Measurements from ENCODE around the gene SCAND1.
"Not testable (repeated sequence)": the region's sequence is repeated elsewhere in the genome, so short reads cannot be mapped to it uniquely, and the experiment has no call there.

Gene SCAND1

DNA sequence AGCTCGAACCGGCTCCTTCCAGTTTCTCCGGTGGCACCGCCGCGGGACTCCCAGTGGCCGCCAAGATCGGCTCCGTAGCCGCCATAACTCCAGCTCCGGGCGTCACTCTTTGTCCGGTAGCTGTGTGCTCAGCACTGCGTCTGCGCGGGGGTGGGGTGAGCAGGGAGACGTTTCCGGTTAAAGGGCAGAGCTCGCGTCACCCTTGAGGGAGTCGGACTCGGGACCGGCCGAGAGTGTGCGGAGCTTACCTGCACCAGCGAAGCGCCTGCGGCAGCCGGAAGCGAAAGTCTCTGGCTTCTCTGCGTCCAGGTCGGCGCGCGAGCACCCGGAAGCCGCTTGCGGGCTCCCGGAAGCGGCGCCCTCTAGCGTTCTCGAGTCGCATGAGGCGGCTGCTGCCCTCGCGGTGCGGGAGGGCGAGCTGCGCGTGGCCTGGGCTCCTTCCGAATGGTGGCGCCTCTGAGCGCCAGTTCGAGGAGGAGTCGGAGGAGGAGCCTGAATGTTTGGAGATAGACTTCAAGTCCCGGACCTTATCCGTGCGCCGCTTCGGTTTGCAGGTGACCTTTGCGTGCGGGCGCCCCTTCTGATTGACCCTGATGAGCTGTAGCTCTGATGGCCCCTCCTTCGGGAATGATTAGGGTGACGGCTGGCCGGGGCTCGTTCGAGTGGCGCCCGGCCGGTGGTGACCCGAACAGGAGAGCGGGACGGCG, at the start of gene SCAND1:
Gene SCAND1 (minus strand): TSS at position 303 of the 707 bp plus-strand sequence. CDS start 218 bp downstream, at position 85.
- peaks cover 9% of the 10 kb centered on the region for H3K4me1 ChIP-seq (ENCODE audit: control insufficient read depth, insufficient read depth, low read length)
- H3K36me3 ChIP-seq (ENCODE audit: control insufficient read depth, insufficient read depth, low read length): no peaks in the 10 kb centered on the region; the same call in 1 of the 2 replicates
- peak within 1 kb of the TSS; percentile 99 for H3K9ac ChIP-seq (ENCODE audit: low read length)
- peak within 1 kb of the TSS; percentile 96 for H3K27ac ChIP-seq (ENCODE audit: low read depth, low read length)
- no peaks in the 10 kb centered on the region for H3K27me3 ChIP-seq (ENCODE audit: control insufficient read depth, insufficient read depth, low read length)
- H3K4me3 ChIP-seq (ENCODE audit: low read depth, low read length): peak within 1 kb of the TSS; percentile 93
- no peaks in the 10 kb centered on the region for H3K9me3 ChIP-seq (ENCODE audit: control insufficient read depth, insufficient read depth, low read depth, low read length)

DNA sequence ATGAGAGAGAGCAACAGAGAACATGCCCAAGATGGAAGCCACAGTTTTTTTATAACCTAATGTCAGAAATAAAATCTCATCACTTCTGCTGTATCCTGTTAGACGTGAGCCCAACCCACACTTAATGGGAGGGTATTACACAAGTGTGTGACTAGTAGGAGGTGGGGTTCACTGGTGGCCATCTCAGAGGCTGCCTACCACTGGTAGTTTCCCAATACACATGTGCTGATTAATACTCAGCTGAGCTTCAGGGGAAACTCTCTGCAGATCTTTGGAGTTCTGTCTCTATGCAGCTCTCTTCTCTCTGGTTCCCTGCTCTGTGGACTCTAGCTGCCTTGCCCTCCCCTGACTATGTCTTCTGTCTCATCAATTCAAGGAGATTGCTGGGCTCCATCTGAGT, 49.7 kb upstream of the SCAND1 start:
- no peaks in the 10 kb centered on the region for H3K4me1 ChIP-seq (ENCODE audit: control insufficient read depth, insufficient read depth, low read length)
- no peak overlapping the region for H3K9ac ChIP-seq (ENCODE audit: low read length)
- H3K9me3 ChIP-seq (ENCODE audit: control insufficient read depth, insufficient read depth, low read depth, low read length): peaks cover 22% of the 10 kb centered on the region
- no peak overlapping the region for H3K27ac ChIP-seq (ENCODE audit: low read depth, low read length)
- H3K4me3 ChIP-seq (ENCODE audit: low read depth, low read length): no peak overlapping the region
- H3K27me3 ChIP-seq (ENCODE audit: control insufficient read depth, insufficient read depth, low read length): no peaks in the 10 kb centered on the region
- no peaks in the 10 kb centered on the region for H3K36me3 ChIP-seq (ENCODE audit: control insufficient read depth, insufficient read depth, low read length)

DNA sequence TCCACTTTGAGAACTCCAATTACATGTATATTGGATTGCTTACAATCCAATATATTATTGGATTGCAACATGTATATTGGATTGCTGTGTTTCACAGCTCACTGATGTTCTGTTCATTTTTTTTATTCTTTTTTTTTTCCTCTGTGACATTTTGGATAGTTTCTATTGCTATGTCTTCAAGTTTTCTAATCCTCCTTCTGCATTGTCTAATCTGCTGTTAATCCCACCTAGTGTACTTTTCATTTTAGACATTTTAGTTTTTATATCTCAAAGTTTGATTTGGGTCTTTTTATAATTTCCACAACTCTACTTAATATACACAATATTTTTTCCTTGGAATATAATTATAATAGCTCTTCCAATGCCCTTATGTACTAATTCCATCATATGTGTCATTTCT, 48.6 kb upstream of the SCAND1 start:
- no peak overlapping the region for H3K4me3 ChIP-seq (ENCODE audit: low read depth, low read length)
- no peak overlapping the region for H3K27ac ChIP-seq (ENCODE audit: low read depth, low read length)
- no peaks in the 10 kb centered on the region for H3K36me3 ChIP-seq (ENCODE audit: control insufficient read depth, insufficient read depth, low read length)
- no peaks in the 10 kb centered on the region for H3K4me1 ChIP-seq (ENCODE audit: control insufficient read depth, insufficient read depth, low read length)
- H3K27me3 ChIP-seq (ENCODE audit: control insufficient read depth, insufficient read depth, low read length): no peaks in the 10 kb centered on the region
- H3K9ac ChIP-seq (ENCODE audit: low read length): no peak overlapping the region
- peaks cover 22% of the 10 kb centered on the region for H3K9me3 ChIP-seq (ENCODE audit: control insufficient read depth, insufficient read depth, low read depth, low read length)

- not testable (repeated sequence) for H3K27ac ChIP-seq (ENCODE audit: low read depth, low read length)
Measured at GRCh38 chr20:36001331-36001730, 47.0 kb upstream of the SCAND1 start.

GRCh38 chr20:35996492-35996891, 42.2 kb upstream of the SCAND1 start:
- not testable (repeated sequence) for H3K4me3 ChIP-seq (ENCODE audit: low read depth, low read length); H3K4me1 ChIP-seq (ENCODE audit: control insufficient read depth, insufficient read depth, low read length); H3K9me3 ChIP-seq (ENCODE audit: control insufficient read depth, insufficient read depth, low read depth, low read length); H3K27me3 ChIP-seq (ENCODE audit: control insufficient read depth, insufficient read depth, low read length); H3K9ac ChIP-seq (ENCODE audit: low read length); H3K36me3 ChIP-seq (ENCODE audit: control insufficient read depth, insufficient read depth, low read length); H3K27ac ChIP-seq (ENCODE audit: low read depth, low read length)

More at GRCh38 chr20:36001331-36001730, 47.0 kb upstream of the SCAND1 start:
- not testable (repeated sequence) for H3K9ac ChIP-seq (ENCODE audit: low read length); H3K36me3 ChIP-seq (ENCODE audit: control insufficient read depth, insufficient read depth, low read length); H3K4me3 ChIP-seq (ENCODE audit: low read depth, low read length); H3K27me3 ChIP-seq (ENCODE audit: control insufficient read depth, insufficient read depth, low read length); H3K4me1 ChIP-seq (ENCODE audit: control insufficient read depth, insufficient read depth, low read length)
- peaks cover 22% of the 10 kb centered on the region for H3K9me3 ChIP-seq (ENCODE audit: control insufficient read depth, insufficient read depth, low read depth, low read length)

DNA sequence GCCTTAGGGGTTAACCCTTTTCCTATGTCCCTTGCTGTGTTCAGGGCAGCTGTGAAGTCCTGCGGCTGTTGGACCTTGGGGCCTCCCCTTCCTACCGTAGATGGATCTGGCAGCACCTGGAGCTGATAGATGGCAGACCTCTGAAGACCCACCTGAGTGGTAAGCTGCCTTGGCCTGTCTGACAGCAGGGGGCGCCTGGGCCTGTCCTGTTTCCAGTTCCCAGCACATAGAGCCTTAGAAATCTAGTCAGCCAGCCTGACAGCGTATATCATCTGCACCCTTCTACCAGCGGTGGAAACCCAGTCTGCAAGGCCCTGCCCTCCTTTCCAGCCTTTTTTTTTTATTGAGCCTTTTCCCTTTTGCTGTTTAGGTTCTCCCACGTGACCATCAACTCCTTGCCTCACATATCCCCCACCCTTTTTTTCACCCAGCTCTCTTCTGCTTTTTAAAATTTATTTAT, 40.7 kb upstream of the SCAND1 start:
- Histone ChIP-seq H3K9ac (ENCODE audit: low read length) (no peak overlapping the region), H3K36me3 (ENCODE audit: control insufficient read depth, insufficient read depth, low read length) (no peaks in the 10 kb centered on the region), H3K4me1 (ENCODE audit: control insufficient read depth, insufficient read depth, low read length) (peaks cover 4% of the 10 kb centered on the region; the same call in 1 of the 2 replicates), H3K4me3 (ENCODE audit: low read depth, low read length) (no peak overlapping the region), H3K27ac (ENCODE audit: low read depth, low read length) (no peak overlapping the region), H3K9me3 (ENCODE audit: control insufficient read depth, insufficient read depth, low read depth, low read length) (no peaks in the 10 kb centered on the region), H3K27me3 (ENCODE audit: control insufficient read depth, insufficient read depth, low read length) (no peaks in the 10 kb centered on the region)

DNA sequence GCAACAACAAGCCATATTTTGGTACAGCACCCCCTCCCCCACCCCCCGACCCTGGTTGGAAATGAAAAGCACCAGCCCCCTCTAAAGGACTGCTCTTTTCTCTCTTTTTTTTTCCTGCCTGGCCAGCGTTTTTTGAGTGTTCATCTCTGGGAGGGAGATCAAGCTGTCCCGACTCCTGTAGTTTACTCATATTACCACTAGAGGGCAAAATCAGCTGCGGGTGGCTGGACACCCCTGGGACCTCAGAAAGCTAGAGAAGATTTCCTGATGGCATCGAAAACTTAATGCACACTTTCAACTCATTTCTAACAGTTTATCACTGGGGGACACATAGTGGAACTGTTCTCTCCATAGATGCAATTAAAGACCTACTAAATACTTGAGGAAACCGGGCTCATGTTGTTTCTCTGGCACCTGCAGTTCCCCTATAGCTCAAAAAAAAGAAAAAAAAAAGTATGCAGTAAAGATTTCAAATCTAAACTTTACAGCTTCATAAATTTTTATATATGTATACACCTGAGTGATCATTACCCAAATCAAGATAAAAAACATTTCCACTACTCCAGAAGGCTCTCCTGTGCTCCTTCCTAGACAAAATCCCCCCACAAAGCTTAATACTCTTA, 38.5 kb upstream of the SCAND1 start:
- peaks cover 4% of the 10 kb centered on the region; the same call in 1 of the 2 replicates for H3K4me1 ChIP-seq (ENCODE audit: control insufficient read depth, insufficient read depth, low read length)
- no peak overlapping the region for H3K4me3 ChIP-seq (ENCODE audit: low read depth, low read length)
- no peak overlapping the region for H3K27ac ChIP-seq (ENCODE audit: low read depth, low read length)
- H3K36me3 ChIP-seq (ENCODE audit: control insufficient read depth, insufficient read depth, low read length): no peaks in the 10 kb centered on the region
- H3K9ac ChIP-seq (ENCODE audit: low read length): no peak overlapping the region
- H3K9me3 ChIP-seq (ENCODE audit: control insufficient read depth, insufficient read depth, low read depth, low read length): no peaks in the 10 kb centered on the region
- no peaks in the 10 kb centered on the region for H3K27me3 ChIP-seq (ENCODE audit: control insufficient read depth, insufficient read depth, low read length)

DNA sequence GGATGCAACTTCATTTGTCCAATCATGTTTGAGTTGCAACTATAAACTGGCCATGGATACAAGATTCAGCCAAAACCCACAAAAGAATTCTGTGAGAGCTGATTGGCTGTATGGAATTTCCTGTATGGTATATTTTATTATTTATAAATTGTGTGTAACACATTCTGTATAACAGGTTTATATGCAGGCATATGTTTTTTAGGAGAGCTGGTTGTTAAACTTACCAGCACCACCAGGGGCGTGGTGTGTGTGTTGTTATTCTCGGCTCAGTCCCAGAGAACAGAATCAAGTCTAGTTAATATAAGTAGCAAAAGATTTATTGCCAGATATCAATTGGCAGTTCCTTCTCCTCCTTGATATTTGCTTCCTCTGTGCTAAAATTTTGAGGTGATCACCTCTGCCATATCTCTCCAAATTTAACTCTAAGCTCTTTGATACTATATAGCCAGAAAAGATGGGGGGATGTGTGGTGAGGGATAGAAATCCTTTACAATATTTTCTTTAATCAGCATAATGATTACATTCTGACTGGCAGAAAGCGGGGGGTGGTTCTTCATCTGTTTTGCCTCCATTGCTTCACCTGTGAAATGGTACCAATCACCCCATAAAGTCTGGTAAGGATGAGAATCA, 37.0 kb upstream of the SCAND1 start:
- H3K9me3 ChIP-seq (ENCODE audit: control insufficient read depth, insufficient read depth, low read depth, low read length): no peaks in the 10 kb centered on the region
- no peak overlapping the region for H3K27ac ChIP-seq (ENCODE audit: low read depth, low read length)
- H3K4me3 ChIP-seq (ENCODE audit: low read depth, low read length): no peak overlapping the region
- no peaks in the 10 kb centered on the region for H3K36me3 ChIP-seq (ENCODE audit: control insufficient read depth, insufficient read depth, low read length)
- H3K27me3 ChIP-seq (ENCODE audit: control insufficient read depth, insufficient read depth, low read length): no peaks in the 10 kb centered on the region
- H3K9ac ChIP-seq (ENCODE audit: low read length): no peak overlapping the region
- H3K4me1 ChIP-seq (ENCODE audit: control insufficient read depth, insufficient read depth, low read length): peaks cover 4% of the 10 kb centered on the region; the same call in 1 of the 2 replicates

GRCh38 chr20:35988910-35989463, 34.7 kb upstream of the SCAND1 start:
- no peaks in the 10 kb centered on the region for H3K36me3 ChIP-seq (ENCODE audit: control insufficient read depth, insufficient read depth, low read length)
- H3K27ac ChIP-seq (ENCODE audit: low read depth, low read length): no peak overlapping the region
- no peak overlapping the region for H3K4me3 ChIP-seq (ENCODE audit: low read depth, low read length)
- H3K4me1 ChIP-seq (ENCODE audit: control insufficient read depth, insufficient read depth, low read length): peaks cover 4% of the 10 kb centered on the region; the same call in 1 of the 2 replicates
- no peak overlapping the region for H3K9ac ChIP-seq (ENCODE audit: low read length)
- no peaks in the 10 kb centered on the region for H3K9me3 ChIP-seq (ENCODE audit: control insufficient read depth, insufficient read depth, low read depth, low read length)
- no peaks in the 10 kb centered on the region for H3K27me3 ChIP-seq (ENCODE audit: control insufficient read depth, insufficient read depth, low read length)

DNA sequence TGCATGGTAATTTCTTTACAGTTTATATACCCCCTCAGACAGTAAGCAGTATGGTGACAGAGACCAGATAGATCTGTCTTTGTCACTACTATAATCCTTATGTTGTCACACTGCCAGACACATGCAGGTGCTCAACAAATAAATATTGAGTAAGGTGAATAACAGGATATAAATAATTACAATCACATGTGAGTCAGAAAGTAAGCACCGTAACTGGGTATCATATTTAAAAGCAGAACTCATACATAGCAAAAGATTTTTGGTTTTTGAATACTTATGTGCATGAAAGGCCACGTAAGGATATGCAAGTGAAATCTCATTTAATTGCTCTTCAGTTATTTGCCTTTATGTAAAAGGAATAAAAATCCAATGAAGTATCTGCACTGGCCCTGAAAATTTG, 31.5 kb upstream of the SCAND1 start:
- H3K4me1 ChIP-seq (ENCODE audit: control insufficient read depth, insufficient read depth, low read length): no peaks in the 10 kb centered on the region
- H3K4me3 ChIP-seq (ENCODE audit: low read depth, low read length): no peak overlapping the region
- H3K27ac ChIP-seq (ENCODE audit: low read depth, low read length): no peak overlapping the region
- H3K9ac ChIP-seq (ENCODE audit: low read length): no peak overlapping the region
- H3K27me3 ChIP-seq (ENCODE audit: control insufficient read depth, insufficient read depth, low read length): no peaks in the 10 kb centered on the region
- no peaks in the 10 kb centered on the region for H3K9me3 ChIP-seq (ENCODE audit: control insufficient read depth, insufficient read depth, low read depth, low read length)
- H3K36me3 ChIP-seq (ENCODE audit: control insufficient read depth, insufficient read depth, low read length): no peaks in the 10 kb centered on the region

DNA sequence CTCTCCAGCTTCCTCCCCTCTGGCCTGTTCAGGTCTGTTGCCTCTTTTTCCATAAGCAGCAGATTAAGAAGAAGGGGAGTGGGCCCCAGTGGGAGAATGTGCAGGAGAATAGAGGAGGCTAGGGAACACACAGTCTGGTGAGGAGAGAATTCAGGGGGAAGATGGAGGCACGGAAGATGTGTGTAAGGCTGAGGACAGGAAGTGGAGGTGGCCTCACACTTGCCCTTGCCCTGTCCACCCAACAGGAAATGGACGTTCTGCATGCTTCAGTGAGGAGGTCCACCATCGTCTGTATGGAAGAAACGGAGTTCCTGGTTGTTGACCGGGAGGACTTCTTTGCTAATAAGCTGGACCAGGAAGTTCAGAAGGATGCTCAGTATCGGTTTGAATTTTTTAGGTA, 30.1 kb upstream of the SCAND1 start:
- Histone ChIP-seq H3K27me3 (ENCODE audit: control insufficient read depth, insufficient read depth, low read length) (no peaks in the 10 kb centered on the region), H3K4me1 (ENCODE audit: control insufficient read depth, insufficient read depth, low read length) (no peaks in the 10 kb centered on the region)

More for the DNA sequence above, 30.1 kb upstream of the SCAND1 start:
- no peaks in the 10 kb centered on the region for H3K9me3 ChIP-seq (ENCODE audit: control insufficient read depth, insufficient read depth, low read depth, low read length)
- H3K9ac ChIP-seq (ENCODE audit: low read length): no peak overlapping the region
- H3K4me3 ChIP-seq (ENCODE audit: low read depth, low read length): no peak overlapping the region
- no peak overlapping the region for H3K27ac ChIP-seq (ENCODE audit: low read depth, low read length)
- H3K36me3 ChIP-seq (ENCODE audit: control insufficient read depth, insufficient read depth, low read length): no peaks in the 10 kb centered on the region

Data from HUES6 (cell line).